K562 (cell line): ENCODE results near the gene PBOV1. TPM values are rescaled to one million over a fixed set of nuclear protein-coding genes. Genes with fewer than 3 reads are reported as not detected.

Source experiments
- ATAC-seq: fragments of 200-7000 bp; cut with Tn5 transposase; 3 replicates; pipeline ENCODE4 v1.9.1; 2020; ENCODE audit warnings: moderate library complexity
- BruUV-seq: library from RNA; stranded (reverse); fragments of 400-500 nt; replicated peaks from 2 replicates; lab custom pipeline; 2021; lab: Mats Ljungman, UMichigan
- CTCF ChIA-PET: fragments of 300-600 bp; formaldehyde crosslinking; extraction: SDS; loops from one replicate; lab custom pipeline; 2021; ENCODE audit warnings: low intra/inter-chr PET ratio; lab: Yijun Ruan, JAX
- POLR2A ChIA-PET: fragments of 300-600, 350-650 bp; sonication (Branson Sonifier 250); formaldehyde crosslinking; extraction: SDS; loops from one replicate; lab custom pipeline; 2021; ENCODE audit warnings: antibody characterized with exemption, inconsistent platforms; lab: Yijun Ruan, JAX
- DNase-seq, 4 experiments: peaks; one replicate each; pipeline versions ENCODE4 v3.0.0 to v3.0.0-alpha.2; 2011 to 2018; ENCODE audit warnings: low spot score in 3 of 4, mixed read lengths in 3 of 4; ENCODE audit errors: extremely low read depth in 1 of 4
- FAIRE-seq: peaks from 2 replicates; lab custom pipeline; 2011; peaks lifted over from hg19 to GRCh38; lab: Jason Lieb, UNC
- H2AFZ ChIP-seq: 2 replicates; pipeline ENCODE4 v1.6.0; 2011; ENCODE audit warnings: low read depth, low read length, control low read depth, inconsistent platforms
- H3K27ac ChIP-seq: fragments of 200-600 bp; 3 replicates; pipeline ENCODE4 v1.8.0; 2011; ENCODE audit warnings: low read depth, mild to moderate bottlenecking, control low read depth, inconsistent platforms, low read length, moderate library complexity, mixed read lengths; ENCODE audit errors: extremely low read depth
- H3K27me3 ChIP-seq, 2 experiments: fragments of 300-600 bp in 1 of 2; 2 replicates in 1 of 2; 3 replicates in 1 of 2; pipeline versions ENCODE4 v1.6.0 to v1.8.0; 2011; ENCODE audit warnings: inconsistent platforms in 2 of 2, low read length in 2 of 2, mild to moderate bottlenecking in 1 of 2, mixed read lengths in 1 of 2, moderate library complexity in 1 of 2; ENCODE audit not compliant: control insufficient read depth in 2 of 2, insufficient read depth in 2 of 2
- H3K36me3 ChIP-seq: fragments of 300-600 bp; 3 replicates; pipeline ENCODE4 v1.8.0; 2011; ENCODE audit warnings: mild to moderate bottlenecking, low read length, inconsistent platforms; ENCODE audit not compliant: control insufficient read depth, insufficient read depth
- H3K4me1 ChIP-seq, 2 experiments: fragments of 200-600 bp in 1 of 2; replicated peaks in 1 of 2; 2 replicates in 1 of 2; 3 replicates in 1 of 2; pipeline versions ENCODE4 v1.5.1 to v1.8.0; 2011; ENCODE audit warnings: inconsistent platforms in 2 of 2, low read length in 2 of 2, mild to moderate bottlenecking in 1 of 2, mixed read lengths in 1 of 2, moderate library complexity in 1 of 2; ENCODE audit not compliant: control insufficient read depth in 2 of 2, insufficient read depth in 2 of 2
- H3K4me2 ChIP-seq: 2 replicates; pipeline ENCODE4 v1.6.1; 2011; ENCODE audit warnings: low read length, control low read depth, inconsistent platforms, mixed read lengths; ENCODE audit not compliant: insufficient read depth
- H3K4me3 ChIP-seq: fragments of 200-600 bp; sonication (generic), shearing (Covaris generic); 2 replicates; pipeline ENCODE4 v1.5.1; 2016; ENCODE audit warnings: control low read depth, inconsistent platforms
- H3K79me2 ChIP-seq: fragments of 200-600 bp; 3 replicates; pipeline ENCODE4 v1.8.0; 2011; ENCODE audit warnings: low read length, inconsistent platforms; ENCODE audit not compliant: control insufficient read depth, insufficient read depth
- H3K9ac ChIP-seq, 2 experiments: 2 replicates each; pipeline versions ENCODE4 v1.6.0 to v1.6.1; 2011; ENCODE audit warnings: low read depth in 2 of 2, low read length in 2 of 2, control low read depth in 1 of 2, inconsistent platforms in 1 of 2, mild to moderate bottlenecking in 1 of 2, mixed read lengths in 1 of 2; ENCODE audit not compliant: insufficient read depth in 1 of 2
- H3K9me1 ChIP-seq: one replicate; pipeline ENCODE4 v1.6.0; 2011; ENCODE audit warnings: inconsistent platforms, mild to moderate bottlenecking, low read length, moderate library complexity; ENCODE audit not compliant: control insufficient read depth, insufficient read depth
- H3K9me3 ChIP-seq: replicated peaks from 2 replicates; pipeline ENCODE4 v1.5.1; 2011; ENCODE audit warnings: low read depth, low read length, inconsistent platforms; ENCODE audit not compliant: control insufficient read depth, insufficient read depth
- H4K20me1 ChIP-seq: replicated peaks from 2 replicates; pipeline ENCODE4 v1.6.1; 2011; ENCODE audit warnings: low read length, inconsistent platforms, mixed read lengths; ENCODE audit not compliant: control insufficient read depth, insufficient read depth
- GABPB2 ChIP-seq: fragments of 250-450 bp; sonication (Bioruptor Pico); conservative IDR thresholded peaks from 2 replicates; pipeline ENCODE4 v1.5.1; 2021; ENCODE audit warnings: mild to moderate bottlenecking
- ID3 ChIP-seq, 2 experiments: fragments of 250-450 bp in 1 of 2; fragments of 450-650 bp in 1 of 2; sonication (Bioruptor Pico) in 1 of 2; IDR thresholded peaks; 2 replicates each; pipeline versions ENCODE4 v1.6.1 to v1.8.0; 2016 to 2021; ENCODE audit warnings: mild to moderate bottlenecking in 2 of 2, moderate library complexity in 2 of 2, missing compliant biosample characterization in 1 of 2, missing genetic modification characterization in 1 of 2
- MTA2 ChIP-seq: fragments of 450-650 bp; IDR thresholded peaks from 2 replicates; pipeline ENCODE4 v1.6.1; 2016; ENCODE audit warnings: low read depth
- NFATC3 ChIP-seq: fragments of 450-650 bp; IDR thresholded peaks from 2 replicates; pipeline ENCODE4 v1.6.1; 2017; ENCODE audit warnings: mild to moderate bottlenecking
- NFXL1 ChIP-seq: fragments of 450-650 bp; formaldehyde crosslinking; IDR thresholded peaks from 2 replicates; pipeline ENCODE4 v1.4.0; 2021; ENCODE audit warnings: mild to moderate bottlenecking
- SFPQ ChIP-seq: fragments of 200-400 bp; formaldehyde crosslinking; IDR thresholded peaks from 2 replicates; pipeline ENCODE4 v1.6.1; 2017; ENCODE audit warnings: mild to moderate bottlenecking, low read depth, low read length, moderate library complexity
- TAF9B ChIP-seq: fragments of 450-650 bp; IDR thresholded peaks from 2 replicates; pipeline ENCODE4 v1.6.1; 2018; ENCODE audit warnings: mild to moderate bottlenecking; ENCODE audit not compliant: partially characterized antibody
- ZNF384 ChIP-seq: IDR thresholded peaks from 2 replicates; pipeline ENCODE4 v1.6.1; 2012; ENCODE audit warnings: low read depth, low read length, improper control_type of control experiment
- WGBS: fragments of 100-300 bp; shearing (Covaris generic); methylation state at CpG from one replicate; pipeline ENCODE4 v1.1.6; 2016; ENCODE audit warnings: low coverage, mixed read lengths; ENCODE audit not compliant: insufficient coverage; ENCODE audit errors: missing lambda C conversion rate; 5-methylcytosine and 5-hydroxymethylcytosine counted together
- in situ Hi-C: fragments of 300-500 bp; cut with MboI; formaldehyde crosslinking; loops from 4 replicates; pipeline ENCODE4 v1.15.0; 2018; ENCODE audit warnings: inconsistent platforms, mixed read lengths
- intact Hi-C: fragments of 100-400 bp; cut with micrococcal nuclease; formaldehyde crosslinking; loops from 2 replicates; pipeline ENCODE4 v1.14.2; 2022
- polyA plus RNA-seq, 8 experiments: library from polyadenylated mRNA; depleted of rRNA in 4 of 8; stranded (reverse) in 5 of 8; unstranded in 3 of 8; fragments of >200 nt; fragmentation: Nextera tagmentation in 2 of 8; fragmentation: Illumina TruSeq in 1 of 8; extraction: Ambion mirVana in 2 of 8; extraction: Trizol in 1 of 8; gene quantifications; 2 replicates each; pipeline versions ENCODE4 v1.2.1 to v1.2.3, GENCODE V29; 2011 to 2014; ENCODE audit warnings: inconsistent platforms in 1 of 8, missing spikeins in 1 of 8
- total RNA-seq, 7 experiments: library from RNA; depleted of rRNA in 6 of 7; stranded (reverse); fragments of >200 nt in 6 of 7; fragmentation: Illumina TruSeq in 2 of 7; extraction: Trizol in 2 of 7; gene quantifications; 2 replicates each; pipeline versions ENCODE4 v1.2.1 to v1.2.3, GENCODE V29; 2011 to 2021; ENCODE audit warnings: low replicate concordance in 1 of 7

Gene PBOV1
- total and polyA plus RNA-seq, 9 of the 15 experiments (the other 6 are each of a cell fraction or from before 2014, with no cell fraction given): not detected

GRCh38 chr6:138258991-138259390, 40.7 kb upstream of the PBOV1 start:
- POLR2A ChIA-PET: interaction anchor here (0.6 to 1.6 kb wide), 2 partner anchors 9 to 49 kb away, joined by 4 read pairs; no protein-coding TSS in a partner anchor
- no TSS peak for BruUV-seq
- no peak for FAIRE-seq
- 0% methylated on average over 6 of the region's 6 CpGs for WGBS
- no peaks in the 10 kb centered on the region for H3K9me1 ChIP-seq
- in situ Hi-C loops: no loop called here
- no peak overlapping the region for H3K4me2 ChIP-seq
- TF ChIP-seq MTA2 (no peak), GABPB2 (CRISPR knock-in tag) (no peak), ID3 (CRISPR knock-in tag; IDR thresholded peaks at IDR 0.05) (no peak), ID3 (tag; IDR thresholded peaks at IDR 0.05) (no peak), ZNF384 (no peak), NFXL1 (no peak), TAF9B (no peak), SFPQ (no peak), NFATC3 (no peak)
- TF ChIP-seq, all 486 proteins: peak for 0
- H3K9ac ChIP-seq: no peak overlapping the region
- peaks cover 25 to 31% of the 10 kb centered on the region in 2 experiments for H3K27me3 ChIP-seq
- H3K36me3 ChIP-seq: no peaks in the 10 kb centered on the region
- CTCF ChIA-PET: no interaction called here
- DNase-seq (no peak), ATAC-seq (no peak)
- 0 out of 5 replicates have a peak, but pooled peaks cover 0 to 2% of the 10 kb centered on the region in 2 experiments for H3K4me1 ChIP-seq
- H3K4me3 ChIP-seq: no peak overlapping the region
- no peaks in the 10 kb centered on the region for H4K20me1 ChIP-seq
- H3K9me3 ChIP-seq: no peaks in the 10 kb centered on the region
- H3K79me2 ChIP-seq: no peaks in the 10 kb centered on the region
- no peak overlapping the region for H2AFZ ChIP-seq
- intact Hi-C loops: no loop called here
- H3K27ac ChIP-seq: no peak overlapping the region
